ENCODE data around the gene ZFYVE26. TPM values are rescaled to one million over a fixed set of nuclear protein-coding genes. Genes with fewer than 3 reads are reported as not detected.
"Not testable (repeated sequence)": the region's sequence is repeated elsewhere in the genome, so short reads cannot be mapped to it uniquely, and the experiment has no call there.

The ZFYVE26 gene
- total RNA-seq, 1 experiment from 2014 or later, result 20.5 TPM

GRCh38 chr14:67721875-67722274, 94.5 kb downstream of the ZFYVE26 start:
- Histone ChIP-seq H3K27ac (ENCODE audit: low read depth, low read length, poor library complexity, severe bottlenecking) (no peak overlapping the region), H3K9me3 (ENCODE audit: low read depth, low read length, poor library complexity, severe bottlenecking) (no peaks in the 10 kb centered on the region), H3K4me1 (ENCODE audit: insufficient read depth, low read length, poor library complexity, severe bottlenecking) (peaks cover 3% of the 10 kb centered on the region), H3K36me3 (ENCODE audit: insufficient read depth, low read length, poor library complexity, severe bottlenecking) (no peaks in the 10 kb centered on the region), H3K4me3 (ENCODE audit: low read depth, low read length, poor library complexity, severe bottlenecking) (no peak overlapping the region), H3K27me3 (replicated peaks; ENCODE audit: insufficient read depth, low read depth, low read length, poor library complexity) (peaks cover 10% of the 10 kb centered on the region)
- no TSS peak for BruUV-seq (replicated peaks)
- no peak for DNase-seq (ENCODE audit: low spot score)
- intact Hi-C loops (cut with micrococcal nuclease; ENCODE audit: unreplicated experiment), result no loop called here
- POLR2A ChIA-PET (ENCODE audit: low non-redundant PET), result interaction anchor here (0.6 kb wide), 1 partner anchor 95 kb away, joined by 3 read pairs; the partner anchor contains the start of gene ZFYVE26
- CTCF ChIA-PET, result no interaction called here
- no peak for TF ChIP-seq EZH2 (IDR thresholded peaks at IDR 0.05; ENCODE audit: borderline replicate concordance, low read depth, low read length, poor library complexity, severe bottlenecking)
- TF ChIP-seq CTCF (conservative IDR thresholded peaks at IDR 0.05; ENCODE audit: low read depth, low read length), result no peak

GRCh38 chr14:67719866-67720265, 96.5 kb downstream of the ZFYVE26 start:
- H3K9me3 ChIP-seq (ENCODE audit: low read depth, low read length, poor library complexity, severe bottlenecking), result no peaks in the 10 kb centered on the region
- intact Hi-C loops (cut with micrococcal nuclease; ENCODE audit: unreplicated experiment), result no loop called here
- no TSS peak for BruUV-seq (replicated peaks)
- no peak for DNase-seq (ENCODE audit: low spot score)
- no peak for TF ChIP-seq CTCF (conservative IDR thresholded peaks at IDR 0.05; ENCODE audit: low read depth, low read length)
- no peak for TF ChIP-seq EZH2 (IDR thresholded peaks at IDR 0.05; ENCODE audit: borderline replicate concordance, low read depth, low read length, poor library complexity, severe bottlenecking)
- peaks cover 5% of the 10 kb centered on the region for H3K27me3 ChIP-seq (replicated peaks; ENCODE audit: insufficient read depth, low read depth, low read length, poor library complexity)
- ChIA-PET POLR2A (ENCODE audit: low non-redundant PET) (no interaction called here), CTCF (no interaction called here)
- H3K27ac ChIP-seq (ENCODE audit: low read depth, low read length, poor library complexity, severe bottlenecking), result no peak overlapping the region
- no peak overlapping the region for H3K4me3 ChIP-seq (ENCODE audit: low read depth, low read length, poor library complexity, severe bottlenecking)
- peaks cover 3% of the 10 kb centered on the region for H3K4me1 ChIP-seq (ENCODE audit: insufficient read depth, low read length, poor library complexity, severe bottlenecking)
- H3K36me3 ChIP-seq (ENCODE audit: insufficient read depth, low read length, poor library complexity, severe bottlenecking), result no peaks in the 10 kb centered on the region

- POLR2A ChIA-PET (ENCODE audit: low non-redundant PET); H3K4me1 ChIP-seq (ENCODE audit: insufficient read depth, low read length, poor library complexity, severe bottlenecking); H3K4me3 ChIP-seq (ENCODE audit: low read depth, low read length, poor library complexity, severe bottlenecking); H3K9me3 ChIP-seq (ENCODE audit: low read depth, low read length, poor library complexity, severe bottlenecking); intact Hi-C loops (cut with micrococcal nuclease; ENCODE audit: unreplicated experiment); BruUV-seq (replicated peaks); H3K27ac ChIP-seq (ENCODE audit: low read depth, low read length, poor library complexity, severe bottlenecking); CTCF ChIA-PET; DNase-seq (ENCODE audit: low spot score); H3K36me3 ChIP-seq (ENCODE audit: insufficient read depth, low read length, poor library complexity, severe bottlenecking); H3K27me3 ChIP-seq (replicated peaks; ENCODE audit: insufficient read depth, low read depth, low read length, poor library complexity): not testable (repeated sequence)
Observed at GRCh38 chr14:67719385-67719784, 97.0 kb downstream of the ZFYVE26 start.

- H3K4me3 ChIP-seq (ENCODE audit: low read depth, low read length, poor library complexity, severe bottlenecking), result no peak overlapping the region
- no TSS peak for BruUV-seq (replicated peaks)
- H3K27ac ChIP-seq (ENCODE audit: low read depth, low read length, poor library complexity, severe bottlenecking), result no peak overlapping the region
- ChIA-PET POLR2A (ENCODE audit: low non-redundant PET) (no interaction called here), CTCF (no interaction called here)
- H3K36me3 ChIP-seq (ENCODE audit: insufficient read depth, low read length, poor library complexity, severe bottlenecking), result no peaks in the 10 kb centered on the region
- intact Hi-C loops (cut with micrococcal nuclease; ENCODE audit: unreplicated experiment), result no loop called here
- DNase-seq (ENCODE audit: low spot score), result no peak
- H3K4me1 ChIP-seq (ENCODE audit: insufficient read depth, low read length, poor library complexity, severe bottlenecking), result peaks cover 3% of the 10 kb centered on the region
- H3K9me3 ChIP-seq (ENCODE audit: low read depth, low read length, poor library complexity, severe bottlenecking), result no peaks in the 10 kb centered on the region
- H3K27me3 ChIP-seq (replicated peaks; ENCODE audit: insufficient read depth, low read depth, low read length, poor library complexity), result no peaks in the 10 kb centered on the region
- no peak for TF ChIP-seq EZH2 (IDR thresholded peaks at IDR 0.05; ENCODE audit: borderline replicate concordance, low read depth, low read length, poor library complexity, severe bottlenecking)
- no peak for TF ChIP-seq CTCF (conservative IDR thresholded peaks at IDR 0.05; ENCODE audit: low read depth, low read length)
Observed at GRCh38 chr14:67718265-67718664, 98.1 kb downstream of the ZFYVE26 start.

All from A673 (cell line).